Activated CD4-positive, alpha-beta T cell treated with anti-CD3 and anti-CD28 coated beads, Interleukin-2, amount 50 U/mL, for 48 hours (primary cell): ENCODE measurements around the gene FAF1.
"Not testable (repeated sequence)": the region's sequence is repeated elsewhere in the genome, so short reads cannot be mapped to it uniquely, and the experiment has no call there.

Experiments used
- DNase-seq, 2 experiments: peaks; one replicate each; pipeline ENCODE4 v3.0.0-alpha.2; 2020

FAF1 gene

GRCh38 chr1:50609508-50609907, 350.6 kb downstream of the FAF1 start:
- no peak for DNase-seq

- no peak for DNase-seq
These were observed 354.7 kb downstream of the FAF1 start for GRCh38 chr1:50605186-50605875.

- no peak for DNase-seq
These were observed 355.5 kb downstream of the FAF1 start for GRCh38 chr1:50604580-50604979.

- no peak for DNase-seq
These were observed 356.5 kb downstream of the FAF1 start for GRCh38 chr1:50603274-50604271.

- DNase-seq, result no peak
These were observed 360.5 kb downstream of the FAF1 start for GRCh38 chr1:50599546-50599945.

GRCh38 chr1:50595874-50596273, 364.2 kb downstream of the FAF1 start:
- DNase-seq, result no peak

GRCh38 chr1:50593515-50593914, 366.6 kb downstream of the FAF1 start:
- no peak for DNase-seq

- no peak for DNase-seq
These were observed 368.5 kb downstream of the FAF1 start for GRCh38 chr1:50591598-50591997.

GRCh38 chr1:50582346-50582745, 377.7 kb downstream of the FAF1 start:
- DNase-seq, result no peak

- DNase-seq, result no peak
These were observed 390.0 kb downstream of the FAF1 start for GRCh38 chr1:50570066-50570468.

- DNase-seq, result no peak
These were observed 391.3 kb downstream of the FAF1 start for GRCh38 chr1:50568782-50569181.

GRCh38 chr1:50566405-50566804, 393.7 kb downstream of the FAF1 start:
- no peak for DNase-seq

GRCh38 chr1:50564417-50564816, 395.6 kb downstream of the FAF1 start:
- no peak for DNase-seq

- no peak for DNase-seq
These were observed 398.0 kb downstream of the FAF1 start for GRCh38 chr1:50562106-50562505.

- DNase-seq, result no peak
These were observed 400.6 kb downstream of the FAF1 start for GRCh38 chr1:50559421-50559820.

GRCh38 chr1:50553921-50554320, 406.1 kb downstream of the FAF1 start:
- no peak for DNase-seq

- DNase-seq, result no peak
These were observed 411.8 kb downstream of the FAF1 start for GRCh38 chr1:50548243-50548642.

- no peak for DNase-seq
These were observed 417.7 kb downstream of the FAF1 start for GRCh38 chr1:50542362-50542761.

GRCh38 chr1:50538476-50538875, 421.6 kb downstream of the FAF1 start:
- no peak for DNase-seq

- DNase-seq, result no peak
These were observed 428.5 kb downstream of the FAF1 start for GRCh38 chr1:50531601-50532000.

- no peak for DNase-seq
These were observed 429.0 kb downstream of the FAF1 start for GRCh38 chr1:50531027-50531426.

- no peak for DNase-seq
These were observed 430.6 kb downstream of the FAF1 start for GRCh38 chr1:50529510-50529909.

GRCh38 chr1:50527987-50528320, 432.1 kb downstream of the FAF1 start:
- not testable (repeated sequence) for DNase-seq
